Measurements from ENCODE around the gene PROKR1. TPM values are rescaled to one million over a fixed set of nuclear protein-coding genes. Genes with fewer than 3 reads are reported as not detected.
"Not testable (repeated sequence)": the region's sequence is repeated elsewhere in the genome, so short reads cannot be mapped to it uniquely, and the experiment has no call there.

The PROKR1 gene
- polyA plus RNA-seq, 2 donors, result 0.01 to 0.02 TPM

DNA sequence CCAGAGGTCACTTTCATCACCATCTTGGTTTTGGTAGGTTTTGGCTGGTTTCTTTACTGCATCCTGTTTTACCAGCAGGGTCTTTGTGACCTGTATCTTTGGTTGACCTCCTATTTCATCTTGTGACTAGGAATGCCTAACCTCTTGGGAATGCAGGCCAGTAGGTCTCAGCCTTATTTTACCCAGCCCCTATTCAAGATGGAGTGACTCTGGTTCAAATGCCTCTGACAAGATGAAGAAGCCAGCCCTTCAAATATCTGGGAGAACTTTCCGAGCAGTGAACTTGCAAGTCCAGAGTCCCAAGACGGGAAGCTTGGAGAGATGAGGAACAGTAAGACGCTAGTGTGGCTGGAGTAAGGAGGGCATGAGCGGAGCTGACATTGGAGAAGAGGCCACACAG, 28.6 kb downstream of the PROKR1 start:
- H3K27ac ChIP-seq (ENCODE audit: low read depth in 2 of 2, low read length in 1 of 2), result no peak overlapping the region
- WGBS, 2 donors, result 89 to 94% methylated on average over 4 of the region's 4 CpGs
- no peaks in the 10 kb centered on the region for H3K9me3 ChIP-seq (ENCODE audit: control insufficient read depth in 2 of 2, insufficient read depth in 1 of 2, low read depth in 1 of 2, low read length in 1 of 2)
- H3K36me3 ChIP-seq (ENCODE audit: control insufficient read depth in 2 of 2, insufficient read depth in 2 of 2, low read length in 1 of 2), result no peaks in the 10 kb centered on the region
- peaks cover 0 to 2% of the 10 kb centered on the region in 2 donors for H3K27me3 ChIP-seq (ENCODE audit: control insufficient read depth in 1 of 2, insufficient read depth in 2 of 2, low read length in 2 of 2)
- no peak overlapping the region for H3K4me3 ChIP-seq (ENCODE audit: low read depth in 1 of 2, low read length in 2 of 2)
- H3K4me1 ChIP-seq (ENCODE audit: control insufficient read depth in 2 of 2, insufficient read depth in 2 of 2, low read length in 1 of 2), result peaks cover 0 to 2% of the 10 kb centered on the region in 2 donors

GRCh38 chr2:68673631-68674030, 30.3 kb downstream of the PROKR1 start:
- Histone ChIP-seq H3K4me1 (ENCODE audit: control insufficient read depth in 2 of 2, insufficient read depth in 2 of 2, low read length in 1 of 2) (peaks cover 0 to 2% of the 10 kb centered on the region in 2 donors), H3K9me3 (ENCODE audit: control insufficient read depth in 2 of 2, insufficient read depth in 1 of 2, low read depth in 1 of 2, low read length in 1 of 2) (no peaks in the 10 kb centered on the region), H3K27ac (ENCODE audit: low read depth in 2 of 2, low read length in 1 of 2) (no peak overlapping the region), H3K4me3 (ENCODE audit: low read depth in 1 of 2, low read length in 2 of 2) (no peak overlapping the region), H3K27me3 (ENCODE audit: control insufficient read depth in 1 of 2, insufficient read depth in 2 of 2, low read length in 2 of 2) (peaks cover 0 to 2% of the 10 kb centered on the region in 2 donors), H3K36me3 (ENCODE audit: control insufficient read depth in 2 of 2, insufficient read depth in 2 of 2, low read length in 1 of 2) (no peaks in the 10 kb centered on the region)
- 70 to 81% methylated on average over 3 of the region's 3 CpGs for WGBS, 2 donors

DNA sequence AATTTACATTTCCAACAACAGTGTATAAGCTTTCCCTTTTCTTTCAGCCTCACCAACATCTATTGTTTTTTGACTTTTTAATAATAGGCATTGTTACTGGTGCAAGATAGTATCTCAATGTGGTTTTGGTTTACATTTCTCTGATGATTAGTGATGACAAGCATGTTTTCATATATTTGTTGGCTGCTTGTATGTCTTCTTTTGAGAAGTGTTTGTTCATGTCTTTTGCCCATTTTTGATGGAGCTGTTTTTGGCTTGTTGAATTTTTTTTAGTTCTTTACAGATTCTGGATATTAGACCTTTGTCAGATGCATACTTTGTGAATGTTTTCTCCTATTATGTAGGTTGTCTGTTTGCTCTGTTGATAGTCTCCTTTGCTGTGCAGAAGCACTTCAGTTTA, 32.1 kb downstream of the PROKR1 start:
- H3K9me3 ChIP-seq (ENCODE audit: control insufficient read depth in 2 of 2, insufficient read depth in 1 of 2, low read depth in 1 of 2, low read length in 1 of 2), result no peaks in the 10 kb centered on the region
- H3K27ac ChIP-seq (ENCODE audit: low read depth in 2 of 2, low read length in 1 of 2), result no peak overlapping the region
- no peak overlapping the region for H3K4me3 ChIP-seq (ENCODE audit: low read depth in 1 of 2, low read length in 2 of 2)
- H3K27me3 ChIP-seq (ENCODE audit: control insufficient read depth in 1 of 2, insufficient read depth in 2 of 2, low read length in 2 of 2), result no peaks in the 10 kb centered on the region
- H3K36me3 ChIP-seq (ENCODE audit: control insufficient read depth in 2 of 2, insufficient read depth in 2 of 2, low read length in 1 of 2), result no peaks in the 10 kb centered on the region
- no peaks in the 10 kb centered on the region for H3K4me1 ChIP-seq (ENCODE audit: control insufficient read depth in 2 of 2, insufficient read depth in 2 of 2, low read length in 1 of 2)

DNA sequence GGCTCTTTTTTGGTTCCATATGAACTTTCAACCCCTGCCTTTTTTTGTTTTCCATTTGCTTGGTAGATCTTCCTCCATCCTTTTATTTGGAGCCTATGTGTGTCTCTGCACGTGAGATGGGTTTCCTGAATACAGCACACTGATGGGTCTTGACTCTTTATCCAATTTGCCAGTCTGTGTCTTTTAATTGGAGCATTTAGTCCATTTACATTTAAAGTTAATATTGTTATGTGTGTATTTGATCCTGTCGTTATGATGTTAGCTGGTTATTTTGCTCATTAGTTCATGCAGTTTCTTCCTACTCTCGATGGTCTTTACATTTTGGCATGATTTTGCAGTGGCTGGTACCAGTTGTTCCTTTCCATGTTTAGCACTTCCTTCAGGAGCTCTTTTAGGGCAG, 34.5 kb downstream of the PROKR1 start:
- H3K4me1 ChIP-seq (ENCODE audit: control insufficient read depth in 2 of 2, insufficient read depth in 2 of 2, low read length in 1 of 2); H3K27me3 ChIP-seq (ENCODE audit: control insufficient read depth in 1 of 2, insufficient read depth in 2 of 2, low read length in 2 of 2); H3K4me3 ChIP-seq (ENCODE audit: low read depth in 1 of 2, low read length in 2 of 2); H3K9me3 ChIP-seq (ENCODE audit: control insufficient read depth in 2 of 2, insufficient read depth in 1 of 2, low read depth in 1 of 2, low read length in 1 of 2); H3K36me3 ChIP-seq (ENCODE audit: control insufficient read depth in 2 of 2, insufficient read depth in 2 of 2, low read length in 1 of 2); H3K27ac ChIP-seq (ENCODE audit: low read depth in 2 of 2, low read length in 1 of 2): not testable (repeated sequence)
- WGBS, 2 donors, result 85 to 91% methylated on average over 3 of the region's 3 CpGs

DNA sequence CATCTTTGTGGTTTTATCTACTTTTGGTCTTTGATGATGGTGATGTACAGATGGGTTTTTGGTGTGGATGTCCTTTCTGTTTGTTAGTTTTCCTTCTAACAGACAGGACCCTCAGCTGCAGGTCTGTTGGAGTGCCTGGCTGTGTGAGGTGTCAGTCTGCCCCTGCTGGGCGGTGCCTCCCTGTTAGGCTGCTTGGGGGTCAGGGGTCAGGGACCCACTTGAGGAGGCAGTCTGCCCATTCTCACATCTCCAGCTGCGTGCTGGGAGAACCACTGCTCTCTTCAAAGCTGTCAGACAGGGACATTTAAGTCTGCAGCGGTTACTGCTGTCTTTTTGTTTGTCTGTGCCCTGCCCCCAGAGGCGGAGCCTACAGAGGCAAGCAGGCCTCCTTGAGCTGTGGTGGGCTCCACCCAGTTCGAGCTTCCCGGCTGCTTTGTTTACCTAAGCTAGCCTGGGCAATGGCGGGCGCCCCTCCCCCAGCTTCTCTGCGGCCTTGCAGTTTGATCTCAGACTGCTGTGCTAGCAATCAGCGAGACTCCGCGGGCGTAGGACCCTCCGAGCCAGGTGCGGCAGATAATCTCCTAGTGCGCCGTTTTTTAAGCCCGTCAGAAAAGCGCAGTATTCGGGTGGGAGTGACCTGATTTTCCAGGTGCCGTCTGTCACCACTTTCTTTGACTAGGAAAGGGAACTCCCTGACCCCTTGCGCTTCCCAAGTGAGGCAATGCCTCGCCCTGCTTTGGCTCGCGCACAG, 36.0 kb downstream of the PROKR1 start:
- peak overlapping the region; percentile 35 to 37 for H3K4me3 ChIP-seq (ENCODE audit: low read depth in 1 of 2, low read length in 2 of 2)
- H3K4me1 ChIP-seq (ENCODE audit: control insufficient read depth in 2 of 2, insufficient read depth in 2 of 2, low read length in 1 of 2); H3K27me3 ChIP-seq (ENCODE audit: control insufficient read depth in 1 of 2, insufficient read depth in 2 of 2, low read length in 2 of 2); H3K9me3 ChIP-seq (ENCODE audit: control insufficient read depth in 2 of 2, insufficient read depth in 1 of 2, low read depth in 1 of 2, low read length in 1 of 2); H3K36me3 ChIP-seq (ENCODE audit: control insufficient read depth in 2 of 2, insufficient read depth in 2 of 2, low read length in 1 of 2): not testable (repeated sequence)
- 39 to 42% methylated on average over 21 to 25 of the region's 25 CpGs for WGBS, 2 donors
- peak overlapping the region in 1 of 2 donors; percentile 57 for H3K27ac ChIP-seq (ENCODE audit: low read depth in 2 of 2, low read length in 1 of 2)

DNA sequence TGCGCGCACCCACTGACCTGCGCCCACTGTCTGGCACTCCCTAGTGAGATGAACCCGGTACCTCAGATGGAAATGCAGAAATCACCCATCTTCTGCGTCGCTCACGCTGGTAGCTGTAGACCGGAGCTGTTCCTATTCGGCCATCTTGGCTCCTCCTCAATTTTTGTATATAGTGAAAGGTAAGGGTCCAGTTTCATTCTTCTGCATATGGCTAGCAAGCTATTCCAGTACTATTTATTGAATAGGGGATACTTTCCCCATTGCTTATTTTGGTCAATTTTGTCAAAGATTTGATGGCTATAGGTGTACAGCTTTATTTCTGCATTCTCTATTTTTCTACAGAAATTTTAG, 36.5 kb downstream of the PROKR1 start:
- not testable (repeated sequence) for H3K36me3 ChIP-seq (ENCODE audit: control insufficient read depth in 2 of 2, insufficient read depth in 2 of 2, low read length in 1 of 2); H3K27ac ChIP-seq (ENCODE audit: low read depth in 2 of 2, low read length in 1 of 2); H3K27me3 ChIP-seq (ENCODE audit: control insufficient read depth in 1 of 2, insufficient read depth in 2 of 2, low read length in 2 of 2); H3K4me1 ChIP-seq (ENCODE audit: control insufficient read depth in 2 of 2, insufficient read depth in 2 of 2, low read length in 1 of 2); H3K9me3 ChIP-seq (ENCODE audit: control insufficient read depth in 2 of 2, insufficient read depth in 1 of 2, low read depth in 1 of 2, low read length in 1 of 2)
- peak overlapping the region in 1 of 2 donors; percentile 37 for H3K4me3 ChIP-seq (ENCODE audit: low read depth in 1 of 2, low read length in 2 of 2)
- WGBS, 2 donors, result 38 to 70% methylated on average over 5 to 9 of the region's 9 CpGs

DNA sequence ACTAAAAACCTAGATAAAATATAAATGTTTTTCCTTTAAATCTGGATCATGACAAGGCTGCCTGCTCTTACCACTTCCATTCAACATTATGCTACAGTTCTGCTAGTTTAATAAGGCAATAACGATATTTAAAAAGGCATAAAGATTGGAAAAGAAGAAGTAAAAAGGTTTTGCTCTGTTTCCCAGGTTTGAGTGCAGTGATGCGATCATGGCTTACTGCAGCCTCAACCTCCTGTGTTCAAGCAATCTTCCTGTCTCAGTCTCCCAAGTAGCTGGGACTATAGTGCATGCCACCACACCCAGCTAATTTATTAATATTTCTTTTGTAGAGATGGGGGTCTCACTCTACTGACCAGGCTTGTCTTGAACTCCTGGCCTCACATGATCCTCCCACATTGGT, 40.8 kb downstream of the PROKR1 start:
- no peaks in the 10 kb centered on the region for H3K27me3 ChIP-seq (ENCODE audit: control insufficient read depth in 1 of 2, insufficient read depth in 2 of 2, low read length in 2 of 2)
- H3K9me3 ChIP-seq (ENCODE audit: control insufficient read depth in 2 of 2, insufficient read depth in 1 of 2, low read depth in 1 of 2, low read length in 1 of 2), result peaks cover 0 to 2% of the 10 kb centered on the region in 2 donors
- no peak overlapping the region for H3K27ac ChIP-seq (ENCODE audit: low read depth in 2 of 2, low read length in 1 of 2)
- WGBS, 2 donors, result 50 to 71% methylated on average over 2 of the region's 2 CpGs
- H3K4me1 ChIP-seq (ENCODE audit: control insufficient read depth in 2 of 2, insufficient read depth in 2 of 2, low read length in 1 of 2), result no peaks in the 10 kb centered on the region
- H3K4me3 ChIP-seq (ENCODE audit: low read depth in 1 of 2, low read length in 2 of 2), result no peak overlapping the region
- H3K36me3 ChIP-seq (ENCODE audit: control insufficient read depth in 2 of 2, insufficient read depth in 2 of 2, low read length in 1 of 2), result no peaks in the 10 kb centered on the region

DNA sequence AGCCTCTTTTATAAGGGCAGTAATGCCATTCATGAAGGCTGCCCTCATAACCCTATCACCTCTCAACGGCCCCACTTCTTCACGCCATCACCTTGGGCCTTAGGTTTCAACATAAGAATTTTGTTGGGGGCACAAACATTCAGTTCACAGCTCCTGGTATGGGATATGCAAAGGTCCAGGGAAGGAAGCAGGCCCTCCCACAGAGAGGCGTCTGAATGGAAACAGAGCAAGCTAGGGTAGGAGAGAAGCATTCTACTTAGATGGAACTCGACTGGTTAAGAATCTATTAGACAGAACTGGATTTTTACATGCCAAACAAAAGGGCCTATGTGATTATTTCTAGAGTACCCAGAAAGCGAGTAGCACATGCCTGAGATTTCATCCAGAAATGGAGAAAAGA, 42.8 kb downstream of the PROKR1 start:
- 83 to 84% methylated on average over 5 of the region's 5 CpGs for WGBS, 2 donors

GRCh38 chr2:68687018-68687417, 43.6 kb downstream of the PROKR1 start:
- 76 to 81% methylated on average over 1 of the region's 1 CpG for WGBS, 2 donors
- Histone ChIP-seq H3K4me1 (ENCODE audit: control insufficient read depth in 2 of 2, insufficient read depth in 2 of 2, low read length in 1 of 2) (no peaks in the 10 kb centered on the region), H3K36me3 (ENCODE audit: control insufficient read depth in 2 of 2, insufficient read depth in 2 of 2, low read length in 1 of 2) (no peaks in the 10 kb centered on the region), H3K27ac (ENCODE audit: low read depth in 2 of 2, low read length in 1 of 2) (no peak overlapping the region), H3K9me3 (ENCODE audit: control insufficient read depth in 2 of 2, insufficient read depth in 1 of 2, low read depth in 1 of 2, low read length in 1 of 2) (no peaks in the 10 kb centered on the region), H3K4me3 (ENCODE audit: low read depth in 1 of 2, low read length in 2 of 2) (no peak overlapping the region), H3K27me3 (ENCODE audit: control insufficient read depth in 1 of 2, insufficient read depth in 2 of 2, low read length in 2 of 2) (no peaks in the 10 kb centered on the region)

More for the DNA sequence above, 42.8 kb downstream of the PROKR1 start:
- Histone ChIP-seq H3K27me3 (ENCODE audit: control insufficient read depth in 1 of 2, insufficient read depth in 2 of 2, low read length in 2 of 2) (no peaks in the 10 kb centered on the region), H3K27ac (ENCODE audit: low read depth in 2 of 2, low read length in 1 of 2) (no peak overlapping the region), H3K4me3 (ENCODE audit: low read depth in 1 of 2, low read length in 2 of 2) (no peak overlapping the region), H3K36me3 (ENCODE audit: control insufficient read depth in 2 of 2, insufficient read depth in 2 of 2, low read length in 1 of 2) (no peaks in the 10 kb centered on the region), H3K4me1 (ENCODE audit: control insufficient read depth in 2 of 2, insufficient read depth in 2 of 2, low read length in 1 of 2) (no peaks in the 10 kb centered on the region), H3K9me3 (ENCODE audit: control insufficient read depth in 2 of 2, insufficient read depth in 1 of 2, low read depth in 1 of 2, low read length in 1 of 2) (no peaks in the 10 kb centered on the region)

Data from esophagus (tissue), 2 donors.